Measurements from ENCODE around the gene LCP2.

DNA sequence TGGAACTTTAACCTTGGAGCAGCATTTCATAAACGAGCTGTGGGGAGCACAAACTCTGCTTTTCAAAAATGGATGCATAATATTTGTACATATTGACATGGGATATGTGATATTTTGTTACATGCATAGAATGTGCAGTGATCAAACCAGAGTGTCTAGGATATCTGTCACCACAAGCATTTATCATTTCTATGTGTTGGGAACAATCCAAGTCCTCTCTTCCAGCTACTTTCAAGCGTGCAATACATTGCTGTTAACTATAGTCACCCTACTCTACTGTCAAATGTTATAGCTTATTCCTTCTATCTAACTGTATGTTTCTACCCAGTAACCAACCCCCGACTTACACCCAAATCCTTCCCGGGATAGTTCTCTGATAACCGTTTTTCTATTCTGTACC lies 79.7 kb downstream of the LCP2 start:
- TF ChIP-seq CTCF (IDR thresholded peaks at IDR 0.05) (no peak), POLR2A (IDR thresholded peaks at IDR 0.05; ENCODE audit: low read length) (no peak), MYC (IDR thresholded peaks at IDR 0.05; ENCODE audit: borderline replicate concordance, low read length) (no peak), HDAC2 (IDR thresholded peaks at IDR 0.05) (no peak), RAD21 (conservative IDR thresholded peaks at IDR 0.05 in 1 of 2, IDR thresholded peaks at IDR 0.05 in 1 of 2) (no peak)

All from A549 (cell line).